SU-DHL-6 (cell line): Measurements from ENCODE around the gene CREB5.

Experiments used
- H2AFZ ChIP-seq: fragments of 200-600 bp; sonication (generic); 2 replicates; pipeline ENCODE4 v1.6.1; 2014; ENCODE audit warnings: low read depth, mild to moderate bottlenecking, moderate library complexity, mixed read lengths, antibody characterized with exemption, low read length; ENCODE audit not compliant: severe bottlenecking
- H3F3A ChIP-seq: fragments of 200-600 bp; shearing (Covaris generic); 2 replicates; pipeline ENCODE4 v1.6.0; 2016; ENCODE audit warnings: antibody characterized with exemption, mild to moderate bottlenecking; ENCODE audit not compliant: insufficient read depth
- H3K27ac ChIP-seq: fragments of 200-600 bp; sonication (generic); 2 replicates; pipeline ENCODE4 v1.5.1; 2016; ENCODE audit warnings: low read depth, mild to moderate bottlenecking, low read length, moderate library complexity, mixed read lengths
- H3K27me3 ChIP-seq: fragments of 200-600 bp; sonication (generic), shearing (Covaris generic); 2 replicates; pipeline ENCODE4 v1.6.0; 2014; ENCODE audit warnings: mild to moderate bottlenecking, low read length
- H3K36me3 ChIP-seq: fragments of 200-600 bp; sonication (generic); 2 replicates; pipeline ENCODE4 v1.6.1; 2014; ENCODE audit warnings: mild to moderate bottlenecking, low read length, mixed read lengths
- H3K4me2 ChIP-seq: fragments of 300-600, 200-600 bp; shearing (Covaris generic), sonication (generic); 2 replicates; pipeline ENCODE4 v1.6.0; 2014; ENCODE audit warnings: low read length, low read depth, mild to moderate bottlenecking; ENCODE audit not compliant: poor library complexity, severe bottlenecking
- H3K4me3 ChIP-seq: fragments of 200-600 bp; sonication (generic); 2 replicates; pipeline ENCODE4 v1.5.1; 2014; ENCODE audit warnings: antibody characterized with exemption, low read length, mild to moderate bottlenecking, mixed read lengths; ENCODE audit not compliant: insufficient read depth, poor library complexity, severe bottlenecking
- H3K79me2 ChIP-seq: fragments of 200-600 bp; sonication (generic); 2 replicates; pipeline ENCODE4 v1.6.1; 2014; ENCODE audit warnings: mild to moderate bottlenecking, low read length, moderate library complexity; ENCODE audit not compliant: insufficient read depth
- H3K9ac ChIP-seq: fragments of 200-600 bp; sonication (generic); 2 replicates; pipeline ENCODE4 v1.7.0; 2014; ENCODE audit warnings: mild to moderate bottlenecking, low read length
- H3K9me2 ChIP-seq: fragments of 200-600 bp; sonication (generic); replicated peaks from 2 replicates; pipeline ENCODE4 v1.6.1; 2014; ENCODE audit warnings: low read length; ENCODE audit not compliant: insufficient read depth
- H3K9me3 ChIP-seq: fragments of 200-600 bp; sonication (generic); 2 replicates; pipeline ENCODE4 v1.6.1; 2014; ENCODE audit warnings: low read length, mixed read lengths; ENCODE audit not compliant: insufficient read depth
- H4K20me1 ChIP-seq: fragments of 200-600 bp; sonication (generic); 2 replicates; pipeline ENCODE4 v1.6.1; 2014; ENCODE audit warnings: low read depth, mild to moderate bottlenecking, antibody characterized with exemption, low read length, moderate library complexity, mixed read lengths
- CTCF ChIP-seq: fragments of 200-600 bp; sonication (generic); IDR thresholded peaks from one replicate; pipeline ENCODE4 v1.5.1; 2017; ENCODE audit warnings: antibody characterized with exemption, mild to moderate bottlenecking, low read length, moderate library complexity; ENCODE audit not compliant: insufficient read depth, poor library complexity, severe bottlenecking
- EZH2phosphoT487 ChIP-seq: fragments of 200-600 bp; sonication (generic), shearing (Covaris generic); conservative IDR thresholded peaks from 2 replicates; pipeline ENCODE4 v1.6.1; 2018; ENCODE audit warnings: mild to moderate bottlenecking, antibody characterized with exemption, low read length, moderate library complexity, mixed read lengths

The CREB5 gene

GRCh38 chr7:28774261-28774988 is 362.1 kb downstream of the CREB5 start:
- H3K27ac ChIP-seq: no peak overlapping the region
- no peaks in the 10 kb centered on the region for H4K20me1 ChIP-seq
- no peaks in the 10 kb centered on the region for H3K9me2 ChIP-seq
- H2AFZ ChIP-seq: no peak overlapping the region
- H3K27me3 ChIP-seq: no peaks in the 10 kb centered on the region
- TF ChIP-seq CTCF (no peak), EZH2phosphoT487 (no peak)
- H3K9ac ChIP-seq: no peak overlapping the region
- no peaks in the 10 kb centered on the region for H3F3A ChIP-seq
- no peak overlapping the region for H3K4me2 ChIP-seq
- H3K9me3 ChIP-seq: no peaks in the 10 kb centered on the region
- no peaks in the 10 kb centered on the region for H3K36me3 ChIP-seq
- H3K4me3 ChIP-seq: no peak overlapping the region
- no peaks in the 10 kb centered on the region for H3K79me2 ChIP-seq

GRCh38 chr7:28776463-28777157 is 364.3 kb downstream of the CREB5 start:
- Histone ChIP-seq H3K27ac (no peak overlapping the region), H3K36me3 (no peaks in the 10 kb centered on the region), H3K27me3 (no peaks in the 10 kb centered on the region), H3K9ac (no peak overlapping the region), H3K9me2 (no peaks in the 10 kb centered on the region), H4K20me1 (no peaks in the 10 kb centered on the region), H3K79me2 (no peaks in the 10 kb centered on the region), H3K9me3 (no peaks in the 10 kb centered on the region), H3K4me2 (no peak overlapping the region), H2AFZ (no peak overlapping the region), H3K4me3 (no peak overlapping the region), H3F3A (no peaks in the 10 kb centered on the region)
- TF ChIP-seq CTCF: no peak
- TF ChIP-seq EZH2phosphoT487: no peak

GRCh38 chr7:28778786-28779185 is 366.5 kb downstream of the CREB5 start:
- Histone ChIP-seq H3K9me3 (no peaks in the 10 kb centered on the region), H3K9ac (no peak overlapping the region), H4K20me1 (no peaks in the 10 kb centered on the region), H2AFZ (no peak overlapping the region), H3F3A (no peaks in the 10 kb centered on the region), H3K27me3 (no peaks in the 10 kb centered on the region), H3K36me3 (no peaks in the 10 kb centered on the region), H3K79me2 (no peaks in the 10 kb centered on the region), H3K4me3 (no peak overlapping the region), H3K9me2 (no peaks in the 10 kb centered on the region), H3K4me2 (no peak overlapping the region), H3K27ac (no peak overlapping the region)
- no peak for TF ChIP-seq CTCF
- TF ChIP-seq EZH2phosphoT487: no peak
